Measurements from ENCODE around the gene LSAMP. TPM values are rescaled to one million over a fixed set of nuclear protein-coding genes. Genes with fewer than 3 reads are reported as not detected.

Gene LSAMP
- total RNA-seq, 1 experiment from 2014 or later, result 0.90 TPM

GRCh38 chr3:115871735-115872134 is 573.6 kb downstream of the LSAMP start:
- Mint-ChIP-seq H3K4me3 (no peak overlapping the region), H3K27me3 (ENCODE audit: low read depth) (no peaks in the 10 kb centered on the region; the same call in 1 of the 2 replicates), H3K27ac (no peak overlapping the region), H3K36me3 (ENCODE audit: insufficient read depth in 1 of 3, low read depth in 3 of 3) (no peaks in the 10 kb centered on the region), H3K9me3 (no peaks in the 10 kb centered on the region), H3K4me1 (peaks cover 41 to 48% of the 10 kb centered on the region in 2 experiments)
- Histone ChIP-seq H2AFZ (ENCODE audit: low read length) (no peak overlapping the region), H3T11ph (ENCODE audit: low read length) (no peak overlapping the region), H4K20me1 (ENCODE audit: control insufficient read depth, insufficient read depth, insufficient read length) (no peaks in the 10 kb centered on the region), H3K23ac (ENCODE audit: insufficient read length, low read depth, low read length) (no peak overlapping the region), H2AK5ac (ENCODE audit: insufficient read length, low read length) (no peak overlapping the region), H2BK5ac (ENCODE audit: insufficient read length, low read length) (no peak overlapping the region), H3K14ac (ENCODE audit: insufficient read depth, low read length) (no peak overlapping the region), H3K27ac (ENCODE audit: insufficient read length, low read depth, low read length) (no peak overlapping the region), H3K4ac (ENCODE audit: low read depth, low read length) (no peak overlapping the region), H2BK15ac (ENCODE audit: low read depth, low read length) (no peak overlapping the region), H2BK12ac (ENCODE audit: insufficient read length, low read depth, low read length) (no peak overlapping the region), H3K9me3 (ENCODE audit: control insufficient read depth, low read depth, low read length) (no peaks in the 10 kb centered on the region), H3K56ac (ENCODE audit: insufficient read length, low read depth, low read length) (no peak overlapping the region), H3K4me2 (ENCODE audit: insufficient read depth, insufficient read length, low read length) (no peak overlapping the region), H3K23me2 (ENCODE audit: insufficient read length, low read depth, low read length, poor library complexity, severe bottlenecking) (no peaks in the 10 kb centered on the region), H2BK20ac (ENCODE audit: low read depth, low read length, poor library complexity, severe bottlenecking) (no peak overlapping the region), H4K8ac (replicated peaks; ENCODE audit: insufficient read length, low read depth, low read length) (no peak overlapping the region), H4K5ac (ENCODE audit: insufficient read length, low read depth, low read length) (no peak overlapping the region), H3K4me1 (ENCODE audit: insufficient read depth, low read length) (no peaks in the 10 kb centered on the region), H3K18ac (ENCODE audit: insufficient read length, low read depth, low read length) (no peak overlapping the region), H3K79me1 (ENCODE audit: insufficient read depth, low read depth, low read length, poor library complexity, severe bottlenecking) (no peaks in the 10 kb centered on the region), H4K91ac (ENCODE audit: insufficient read length, low read depth, low read length) (no peak overlapping the region), H3K9ac (ENCODE audit: extremely low read depth, insufficient read length, low read length) (no peak overlapping the region), H3K27me3 (ENCODE audit: insufficient read depth, low read length) (no peaks in the 10 kb centered on the region), H3K79me2 (ENCODE audit: insufficient read depth, low read length) (no peaks in the 10 kb centered on the region), H2BK120ac (ENCODE audit: low read depth, low read length, poor library complexity, severe bottlenecking) (no peak overlapping the region)
- DNase-seq, result no peak
- TF ChIP-seq, protein P1, sequence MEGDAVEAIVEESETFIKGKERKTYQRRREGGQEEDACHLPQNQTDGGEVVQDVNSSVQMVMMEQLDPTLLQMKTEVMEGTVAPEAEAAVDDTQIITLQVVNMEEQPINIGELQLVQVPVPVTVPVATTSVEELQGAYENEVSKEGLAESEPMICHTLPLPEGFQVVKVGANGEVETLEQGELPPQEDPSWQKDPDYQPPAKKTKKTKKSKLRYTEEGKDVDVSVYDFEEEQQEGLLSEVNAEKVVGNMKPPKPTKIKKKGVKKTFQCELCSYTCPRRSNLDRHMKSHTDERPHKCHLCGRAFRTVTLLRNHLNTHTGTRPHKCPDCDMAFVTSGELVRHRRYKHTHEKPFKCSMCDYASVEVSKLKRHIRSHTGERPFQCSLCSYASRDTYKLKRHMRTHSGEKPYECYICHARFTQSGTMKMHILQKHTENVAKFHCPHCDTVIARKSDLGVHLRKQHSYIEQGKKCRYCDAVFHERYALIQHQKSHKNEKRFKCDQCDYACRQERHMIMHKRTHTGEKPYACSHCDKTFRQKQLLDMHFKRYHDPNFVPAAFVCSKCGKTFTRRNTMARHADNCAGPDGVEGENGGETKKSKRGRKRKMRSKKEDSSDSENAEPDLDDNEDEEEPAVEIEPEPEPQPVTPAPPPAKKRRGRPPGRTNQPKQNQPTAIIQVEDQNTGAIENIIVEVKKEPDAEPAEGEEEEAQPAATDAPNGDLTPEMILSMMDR (conservative IDR thresholded peaks at IDR 0.05), result no peak
